ENCODE data around the gene KIF21A.
"Not testable (repeated sequence)": the region's sequence is repeated elsewhere in the genome, so short reads cannot be mapped to it uniquely, and the experiment has no call there.

The KIF21A gene

DNA sequence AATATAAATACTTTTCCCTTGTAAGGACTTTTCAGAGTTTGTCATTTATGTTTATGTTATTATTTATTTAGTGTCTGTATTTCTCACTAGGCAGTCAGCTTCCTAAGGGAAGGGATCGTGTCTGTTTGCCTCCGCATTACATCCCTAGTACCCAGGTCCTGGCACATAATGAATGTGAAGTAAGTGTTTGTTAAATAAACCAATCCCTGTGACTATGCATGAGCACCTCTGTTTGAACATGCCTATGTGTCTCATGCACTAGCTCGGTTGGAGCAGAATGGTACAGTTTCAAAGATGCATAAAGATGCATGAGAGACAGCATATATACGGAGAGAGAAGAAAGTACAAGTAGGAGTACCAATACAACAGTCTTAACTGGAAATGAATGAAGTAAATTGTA, 99.3 kb downstream of the KIF21A start:
- DNase-seq: no peak

DNA sequence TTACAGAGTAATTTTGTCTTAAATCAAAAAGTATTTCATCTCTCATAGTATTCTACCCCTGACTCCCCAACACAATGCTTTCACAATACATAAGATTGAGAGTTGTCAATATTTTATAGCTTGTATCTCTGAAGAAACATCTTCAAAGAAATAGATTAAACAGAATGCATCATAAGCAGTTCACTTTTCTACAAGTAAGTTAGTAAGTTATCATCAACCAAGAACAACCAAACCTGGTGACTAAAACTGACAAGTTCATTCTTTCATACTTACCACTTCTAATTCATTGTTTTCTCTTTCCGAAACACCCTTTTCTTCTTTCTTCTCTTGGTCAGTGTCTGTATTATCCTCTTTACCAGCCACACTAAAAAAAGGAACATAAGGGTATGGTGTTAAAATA, 101.2 kb downstream of the KIF21A start:
- no peak for DNase-seq

GRCh38 chr12:39341179-39341578, 101.7 kb downstream of the KIF21A start:
- DNase-seq: no peak

DNA sequence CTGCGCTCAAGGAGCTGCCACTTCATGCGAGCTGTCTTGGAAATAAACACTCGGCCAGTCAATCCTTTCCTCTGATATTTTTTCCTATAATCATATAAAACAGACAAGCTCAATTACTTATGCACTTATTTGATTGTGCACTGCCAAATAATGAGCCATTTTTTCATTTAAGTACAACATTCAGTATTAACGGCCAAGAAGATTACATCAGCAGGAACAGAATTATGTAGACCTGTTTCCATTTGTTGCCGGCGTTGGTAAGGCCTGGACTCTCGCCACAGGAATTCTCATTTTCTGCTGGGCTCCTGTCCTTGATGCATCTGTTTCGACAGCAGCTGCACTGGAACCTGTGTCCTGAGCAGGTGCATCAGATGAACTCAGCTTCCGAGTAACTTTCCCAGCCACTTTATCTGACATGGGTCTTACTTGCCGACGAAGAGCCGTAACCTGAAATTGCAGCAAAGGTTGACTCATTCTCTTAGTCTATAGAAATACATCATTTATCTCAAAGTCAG, 110.2 kb downstream of the KIF21A start:
- no peak for DNase-seq

GRCh38 chr12:39331539-39332261, 111.2 kb downstream of the KIF21A start:
- DNase-seq: peak; percentile 36

GRCh38 chr12:39329876-39330275, 113.0 kb downstream of the KIF21A start:
- DNase-seq: no peak

DNA sequence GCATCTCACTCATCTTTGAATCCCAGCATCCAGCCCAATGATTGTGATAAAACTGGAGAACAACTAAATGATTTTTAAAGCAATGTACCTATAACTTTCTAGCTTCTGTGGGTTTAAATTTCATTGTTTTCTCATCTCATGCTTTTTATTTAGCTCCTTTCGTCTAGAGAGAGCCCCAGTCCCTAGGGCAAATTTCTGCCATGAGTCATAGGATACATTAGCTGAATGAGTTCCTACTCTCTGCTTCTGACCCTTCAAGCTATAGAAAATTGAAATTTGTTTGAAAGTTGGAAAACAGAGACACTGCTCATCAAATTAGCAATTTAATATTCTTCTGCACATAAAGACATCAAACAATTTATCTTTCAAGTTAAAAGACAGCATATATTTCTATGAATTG, 113.9 kb downstream of the KIF21A start:
- no peak for DNase-seq

GRCh38 chr12:39327965-39328364, 115.0 kb downstream of the KIF21A start:
- no peak for DNase-seq

DNA sequence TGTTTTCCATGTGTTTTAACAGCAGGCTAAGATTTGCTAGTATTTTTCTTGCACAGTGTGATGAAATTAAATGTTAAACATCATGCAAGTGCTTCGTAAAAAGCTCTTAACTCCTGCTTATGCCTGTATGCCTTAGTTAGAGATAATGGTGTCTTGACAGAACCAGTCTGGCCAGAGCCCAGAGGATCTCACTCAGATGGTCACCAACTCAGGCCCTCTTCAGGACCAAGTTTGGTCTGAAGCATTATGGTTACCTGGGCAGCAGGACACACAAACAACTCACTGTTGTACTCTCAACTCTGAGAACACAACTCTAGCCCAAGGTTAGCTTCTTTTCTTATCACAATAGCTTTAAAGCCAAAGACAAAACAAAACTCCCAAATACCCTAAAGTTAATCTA, 115.4 kb downstream of the KIF21A start:
- no peak for DNase-seq

GRCh38 chr12:39319180-39319579, 123.7 kb downstream of the KIF21A start:
- no peak for DNase-seq

- no peak for DNase-seq
These were observed 128.4 kb downstream of the KIF21A start for GRCh38 chr12:39314547-39314946.

DNA sequence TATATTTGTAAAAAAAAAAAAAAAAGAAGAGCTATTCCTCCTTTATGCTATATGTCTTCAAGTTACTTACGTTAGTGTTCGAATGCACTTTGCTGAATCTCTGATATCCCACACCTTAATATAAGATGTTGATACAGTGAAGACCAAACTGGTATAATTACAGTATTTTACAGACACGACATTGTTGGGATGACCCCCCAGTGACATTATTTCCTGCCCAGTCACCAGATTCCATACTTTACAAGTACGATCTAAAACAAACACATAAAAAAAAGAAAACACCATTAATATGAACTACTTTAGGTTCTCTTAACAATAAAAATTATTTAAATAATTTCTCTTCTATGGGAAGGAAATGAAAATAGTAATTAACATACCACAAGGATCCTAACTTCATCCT, 133.4 kb downstream of the KIF21A start:
- no peak for DNase-seq

DNA sequence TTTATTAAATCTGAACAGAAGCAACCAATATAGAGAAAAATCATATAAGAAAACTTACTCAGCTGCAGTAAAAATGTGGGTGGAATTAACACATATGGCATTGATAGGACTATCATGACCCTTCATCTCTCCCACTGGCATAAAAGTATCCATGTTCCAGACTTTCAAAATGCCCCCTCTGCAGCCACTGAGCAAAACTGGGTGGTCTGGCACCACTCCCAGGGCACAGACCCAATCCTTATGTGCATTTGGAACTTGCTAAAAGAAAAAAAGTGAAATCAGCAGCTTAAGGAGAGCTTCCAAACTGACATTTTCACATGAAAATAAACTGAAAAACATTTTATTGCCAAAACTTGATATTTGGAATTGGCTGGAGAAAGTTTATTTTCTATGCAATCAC, 141.5 kb downstream of the KIF21A start:
- no peak for DNase-seq

GRCh38 chr12:39300799-39301198, 142.1 kb downstream of the KIF21A start:
- no peak for DNase-seq

GRCh38 chr12:39297891-39298290, 145.0 kb downstream of the KIF21A start:
- DNase-seq: no peak

GRCh38 chr12:39296496-39296895, 146.4 kb downstream of the KIF21A start:
- DNase-seq: no peak

DNA sequence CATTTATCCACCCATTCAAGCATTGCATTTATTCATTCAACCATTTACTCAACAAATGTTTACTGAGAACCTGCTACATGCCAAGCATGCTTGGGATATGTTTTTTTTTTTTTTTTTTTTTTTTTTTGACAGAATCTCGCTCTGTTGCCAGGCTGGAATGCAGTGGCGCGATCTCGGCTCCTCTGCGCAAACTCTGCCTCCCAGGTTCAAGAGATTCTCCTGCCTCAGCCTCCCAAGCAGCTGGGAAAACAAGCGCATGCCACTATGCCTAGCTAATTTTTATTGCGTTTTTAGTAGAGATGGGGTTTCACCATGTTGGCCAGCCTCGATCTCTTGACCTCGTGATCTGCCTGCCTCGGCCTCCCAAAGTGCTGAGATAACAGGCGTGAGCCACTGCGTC, 147.3 kb downstream of the KIF21A start:
- not testable (repeated sequence) for DNase-seq

DNA sequence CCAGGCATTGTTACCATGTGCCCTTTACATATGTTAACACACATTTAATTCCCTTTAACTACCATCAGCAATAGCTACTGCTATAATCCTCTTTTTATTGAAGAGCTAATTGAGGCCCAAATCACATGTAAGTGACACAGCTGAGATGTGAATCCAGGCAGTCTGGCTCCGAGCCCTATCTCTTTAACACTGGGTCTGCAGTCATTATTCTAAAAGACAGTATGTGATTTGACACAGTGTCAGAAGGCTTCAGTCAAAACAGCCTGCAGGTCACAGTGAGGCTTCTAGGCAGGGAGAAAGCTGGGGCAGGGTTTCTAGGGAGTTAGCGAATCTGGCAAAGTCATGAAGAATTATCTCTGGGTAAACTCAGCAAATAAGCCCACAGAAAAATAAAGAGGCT, 148.2 kb downstream of the KIF21A start:
- DNase-seq: no peak

DNA sequence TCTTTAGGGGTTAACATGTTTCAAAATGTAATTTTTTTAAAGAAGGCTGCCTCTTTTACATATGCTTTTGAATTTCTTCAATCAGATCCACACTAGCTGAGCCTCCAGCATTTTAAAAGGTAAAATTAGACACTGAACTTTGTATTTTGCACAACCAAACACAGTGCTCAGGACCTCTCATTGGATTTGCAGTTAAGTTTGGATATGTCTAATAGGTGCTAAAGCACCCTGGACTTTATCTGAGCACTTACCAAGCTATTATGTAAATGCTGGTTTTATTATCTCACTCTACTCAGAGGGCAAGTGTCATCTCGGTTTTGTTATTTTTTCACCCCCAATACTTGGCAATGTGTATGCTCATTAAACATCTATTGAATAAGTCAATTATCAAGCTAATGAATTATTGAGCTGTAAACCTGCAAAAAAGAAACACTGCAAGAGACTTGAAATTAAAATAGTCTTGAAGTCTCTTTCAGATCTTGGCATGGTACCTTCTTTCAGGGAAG, 150.7 kb downstream of the KIF21A start:
- DNase-seq: no peak

- no peak for DNase-seq
These were observed 155.1 kb downstream of the KIF21A start for GRCh38 chr12:39287817-39288216.

DNA sequence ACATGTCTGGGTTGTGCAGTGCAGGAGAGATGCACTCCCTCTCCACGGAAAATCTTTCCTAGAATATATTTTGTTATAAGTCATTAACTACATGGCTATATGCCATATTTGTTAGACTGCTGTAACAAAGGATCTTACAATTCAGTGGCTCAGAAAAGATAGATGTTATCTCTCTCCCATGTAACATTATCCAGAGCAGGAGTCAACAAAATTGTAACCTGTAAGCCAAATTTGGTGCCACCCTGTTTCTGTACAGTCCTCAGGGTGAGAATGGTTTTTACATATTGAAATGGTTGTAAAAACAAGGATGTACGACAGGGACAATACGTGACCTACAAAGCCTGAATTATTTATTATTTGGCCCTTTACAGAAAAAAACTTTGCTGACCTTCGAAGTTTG, 155.5 kb downstream of the KIF21A start:
- DNase-seq: no peak

- no peak for DNase-seq
These were observed 164.5 kb downstream of the KIF21A start for GRCh38 chr12:39278426-39278825.

GRCh38 chr12:39277416-39277815, 165.5 kb downstream of the KIF21A start:
- no peak for DNase-seq

DNA sequence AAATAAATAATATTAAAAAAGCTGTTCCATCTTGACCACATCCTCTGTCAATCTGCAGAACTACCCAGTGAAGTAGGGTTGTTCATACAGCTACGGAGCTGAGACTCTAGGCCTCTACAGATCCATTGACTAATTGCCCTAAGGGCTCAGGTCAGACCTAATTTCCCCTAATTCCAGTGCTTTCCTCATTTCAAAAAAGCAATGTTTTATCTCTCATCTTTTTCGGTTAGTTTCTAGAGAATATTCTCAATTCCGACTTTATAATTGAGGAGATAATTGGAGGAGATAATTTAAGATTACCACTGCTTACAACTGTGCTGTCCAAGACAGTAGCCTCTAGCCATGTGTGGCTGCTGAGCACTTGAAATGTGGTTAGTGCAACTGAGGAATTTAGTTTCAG, 167.1 kb downstream of the KIF21A start:
- no peak for DNase-seq

All from CD4-positive, alpha-beta T cell treated with Interleukin-4 for 4 hours (primary cell).